ENCODE data around the gene AMH.
A peak's percentile ranks its signal among the peaks of the same experiment; 100 is the strongest.

- TF ChIP-seq CTCF (IDR thresholded peaks at IDR 0.05), result no peak
- peak; percentile 16 for TF ChIP-seq POLR2A (IDR thresholded peaks at IDR 0.05)
These were observed 7.0 kb upstream of the AMH start for GRCh38 chr19:2242092-2242537.

Measured in right lobe of liver (tissue), 4 donors.